SK-N-SH treated with all-trans-retinoic acid at 6 μM for 48 hours (cell line): ENCODE results near the gene INPP5J.

Source experiments
- ATAC-seq: fragments of 200-7000 bp; cut with Tn5 transposase; 3 replicates; pipeline ENCODE4 v1.9.1; 2020; ENCODE audit warnings: mild to moderate bottlenecking, moderate library complexity
- ARNTL ChIP-seq: fragments of 450-650 bp; formaldehyde crosslinking; IDR thresholded peaks from 2 replicates; pipeline ENCODE4 v1.5.0; 2020; ENCODE audit warnings: low read depth, mild to moderate bottlenecking, moderate library complexity, borderline replicate concordance
- BACH2 ChIP-seq: fragments of 250-450 bp; sonication (Bioruptor Pico); IDR thresholded peaks from 2 replicates; pipeline ENCODE4 v1.9.0; 2021; ENCODE audit warnings: mild to moderate bottlenecking, borderline replicate concordance
- CSDC2 ChIP-seq: fragments of 250-450 bp; sonication (Bioruptor Pico); IDR thresholded peaks from 2 replicates; pipeline ENCODE4 v1.5.0; 2020; ENCODE audit warnings: mild to moderate bottlenecking, moderate library complexity
- ESRRG ChIP-seq: fragments of 250-450 bp; sonication (Bioruptor Pico); IDR thresholded peaks from 2 replicates; pipeline ENCODE4 v1.6.1; 2021; ENCODE audit warnings: mild to moderate bottlenecking
- GLIS3 ChIP-seq: fragments of 250-450 bp; sonication (Bioruptor Pico); IDR thresholded peaks from 2 replicates; pipeline ENCODE4 v1.5.0; 2020; ENCODE audit warnings: mild to moderate bottlenecking, moderate library complexity
- PPARA ChIP-seq: fragments of 250-450 bp; sonication (Bioruptor Pico); IDR thresholded peaks from 2 replicates; pipeline ENCODE4 v1.5.0; 2020; ENCODE audit warnings: mild to moderate bottlenecking, borderline replicate concordance
- RARB ChIP-seq: fragments of 250-450 bp; sonication (Bioruptor Pico); IDR thresholded peaks from 2 replicates; pipeline ENCODE4 v1.8.0; 2021; ENCODE audit warnings: mild to moderate bottlenecking, moderate library complexity
- SNAI2 ChIP-seq: fragments of 250-450 bp; sonication (Bioruptor Pico); IDR thresholded peaks from 2 replicates; pipeline ENCODE4 v1.5.0; 2020; ENCODE audit warnings: mild to moderate bottlenecking, moderate library complexity
- TCF4 ChIP-seq: fragments of 250-450 bp; sonication (Bioruptor Pico); IDR thresholded peaks from 2 replicates; pipeline ENCODE4 v1.8.0; 2021; ENCODE audit warnings: mild to moderate bottlenecking, moderate library complexity, borderline replicate concordance
- TOX ChIP-seq: fragments of 250-450 bp; sonication (Bioruptor Pico); IDR thresholded peaks from 2 replicates; pipeline ENCODE4 v1.8.0; 2021; ENCODE audit warnings: mild to moderate bottlenecking, moderate library complexity, borderline replicate concordance
- ZC3H10 ChIP-seq: fragments of 250-450 bp; sonication (Bioruptor Pico); IDR thresholded peaks from 2 replicates; pipeline ENCODE4 v1.5.1; 2021; ENCODE audit warnings: mild to moderate bottlenecking, moderate library complexity
- ZFP3 ChIP-seq: fragments of 250-450 bp; sonication (Bioruptor Pico); IDR thresholded peaks from 2 replicates; pipeline ENCODE4 v1.5.0; 2020; ENCODE audit warnings: mild to moderate bottlenecking, moderate library complexity
- ZFP30 ChIP-seq: fragments of 450-650 bp; formaldehyde crosslinking; IDR thresholded peaks from 2 replicates; pipeline ENCODE4 v1.5.0; 2022; ENCODE audit warnings: mild to moderate bottlenecking, moderate library complexity
- ZNF565 ChIP-seq: fragments of 450-650 bp; formaldehyde crosslinking; conservative IDR thresholded peaks from 2 replicates; pipeline ENCODE4 v1.5.0; 2020; ENCODE audit warnings: low read depth, mild to moderate bottlenecking, moderate library complexity
- ZNF70 ChIP-seq: fragments of 450-650 bp; formaldehyde crosslinking; IDR thresholded peaks from 2 replicates; pipeline ENCODE4 v1.5.0; 2020; ENCODE audit warnings: mild to moderate bottlenecking, moderate library complexity
- ZNF8 ChIP-seq: fragments of 450-650 bp; formaldehyde crosslinking; IDR thresholded peaks from 2 replicates; pipeline ENCODE4 v1.5.0; 2020; ENCODE audit warnings: mild to moderate bottlenecking, moderate library complexity
- TF ChIP-seq, protein P1 (sequence below): fragments of 250-450 bp; sonication (Bioruptor Pico); IDR thresholded peaks from 2 replicates; pipeline ENCODE4 v1.5.0; 2020; ENCODE audit warnings: mild to moderate bottlenecking, moderate library complexity
- TF ChIP-seq, protein P2 (sequence below): fragments of 250-450 bp; sonication (Bioruptor Pico); IDR thresholded peaks from 2 replicates; pipeline ENCODE4 v1.8.0; 2020; ENCODE audit warnings: mild to moderate bottlenecking, moderate library complexity, borderline replicate concordance
- TF ChIP-seq, protein P3 (sequence below): fragments of 250-450 bp; sonication (Bioruptor Pico); IDR thresholded peaks from 2 replicates; pipeline ENCODE4 v1.5.1; 2021; ENCODE audit warnings: mild to moderate bottlenecking, moderate library complexity
- TF ChIP-seq, protein P4 (sequence below): fragments of 250-450 bp; sonication (Bioruptor Pico); IDR thresholded peaks from 2 replicates; pipeline ENCODE4 v1.8.0; 2021; ENCODE audit warnings: low read depth, mild to moderate bottlenecking, moderate library complexity, borderline replicate concordance

The INPP5J gene

DNA sequence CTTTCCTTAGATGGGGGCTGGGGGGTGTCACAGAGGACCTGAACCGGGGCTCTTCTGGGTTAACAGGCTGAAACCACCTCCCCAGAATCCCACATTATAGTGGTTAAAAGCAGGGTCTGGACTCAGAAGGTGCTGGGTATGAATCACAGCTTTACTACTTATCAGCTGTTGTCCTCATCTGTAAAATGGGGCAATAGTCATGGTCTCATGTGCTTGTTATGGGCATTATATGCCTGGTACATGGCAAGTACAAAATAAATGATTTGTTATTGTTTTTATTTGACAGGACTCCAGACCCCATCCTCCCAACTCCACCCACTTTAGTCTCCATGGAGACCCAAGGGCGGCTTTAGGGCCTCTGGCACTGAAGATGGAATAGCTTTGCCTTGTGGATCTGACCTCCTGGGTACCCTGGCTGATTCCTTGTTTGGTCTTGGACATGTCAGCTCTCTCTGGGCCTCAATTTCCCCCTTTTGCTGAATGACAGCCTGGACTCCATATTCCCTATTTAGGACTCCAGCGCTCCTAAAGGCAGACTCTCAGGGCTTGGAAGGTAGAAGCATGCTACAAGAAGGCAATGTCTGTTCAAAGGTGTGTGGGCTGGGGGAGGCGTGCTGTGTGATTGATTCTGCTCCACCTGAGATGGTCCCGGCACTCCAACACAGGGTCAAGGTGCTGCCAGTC lies 42.5 kb upstream of the INPP5J start (continued):
- TF ChIP-seq, protein P1, sequence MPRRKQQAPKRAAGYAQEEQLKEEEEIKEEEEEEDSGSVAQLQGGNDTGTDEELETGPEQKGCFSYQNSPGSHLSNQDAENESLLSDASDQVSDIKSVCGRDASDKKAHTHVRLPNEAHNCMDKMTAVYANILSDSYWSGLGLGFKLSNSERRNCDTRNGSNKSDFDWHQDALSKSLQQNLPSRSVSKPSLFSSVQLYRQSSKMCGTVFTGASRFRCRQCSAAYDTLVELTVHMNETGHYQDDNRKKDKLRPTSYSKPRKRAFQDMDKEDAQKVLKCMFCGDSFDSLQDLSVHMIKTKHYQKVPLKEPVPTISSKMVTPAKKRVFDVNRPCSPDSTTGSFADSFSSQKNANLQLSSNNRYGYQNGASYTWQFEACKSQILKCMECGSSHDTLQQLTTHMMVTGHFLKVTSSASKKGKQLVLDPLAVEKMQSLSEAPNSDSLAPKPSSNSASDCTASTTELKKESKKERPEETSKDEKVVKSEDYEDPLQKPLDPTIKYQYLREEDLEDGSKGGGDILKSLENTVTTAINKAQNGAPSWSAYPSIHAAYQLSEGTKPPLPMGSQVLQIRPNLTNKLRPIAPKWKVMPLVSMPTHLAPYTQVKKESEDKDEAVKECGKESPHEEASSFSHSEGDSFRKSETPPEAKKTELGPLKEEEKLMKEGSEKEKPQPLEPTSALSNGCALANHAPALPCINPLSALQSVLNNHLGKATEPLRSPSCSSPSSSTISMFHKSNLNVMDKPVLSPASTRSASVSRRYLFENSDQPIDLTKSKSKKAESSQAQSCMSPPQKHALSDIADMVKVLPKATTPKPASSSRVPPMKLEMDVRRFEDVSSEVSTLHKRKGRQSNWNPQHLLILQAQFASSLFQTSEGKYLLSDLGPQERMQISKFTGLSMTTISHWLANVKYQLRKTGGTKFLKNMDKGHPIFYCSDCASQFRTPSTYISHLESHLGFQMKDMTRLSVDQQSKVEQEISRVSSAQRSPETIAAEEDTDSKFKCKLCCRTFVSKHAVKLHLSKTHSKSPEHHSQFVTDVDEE (CRISPR knock-in tag) = no peak
- TF ChIP-seq ZNF70 (CRISPR knock-in tag) (no peak), BACH2 (CRISPR knock-in tag) (no peak), PPARA (CRISPR knock-in tag) (no peak)

DNA sequence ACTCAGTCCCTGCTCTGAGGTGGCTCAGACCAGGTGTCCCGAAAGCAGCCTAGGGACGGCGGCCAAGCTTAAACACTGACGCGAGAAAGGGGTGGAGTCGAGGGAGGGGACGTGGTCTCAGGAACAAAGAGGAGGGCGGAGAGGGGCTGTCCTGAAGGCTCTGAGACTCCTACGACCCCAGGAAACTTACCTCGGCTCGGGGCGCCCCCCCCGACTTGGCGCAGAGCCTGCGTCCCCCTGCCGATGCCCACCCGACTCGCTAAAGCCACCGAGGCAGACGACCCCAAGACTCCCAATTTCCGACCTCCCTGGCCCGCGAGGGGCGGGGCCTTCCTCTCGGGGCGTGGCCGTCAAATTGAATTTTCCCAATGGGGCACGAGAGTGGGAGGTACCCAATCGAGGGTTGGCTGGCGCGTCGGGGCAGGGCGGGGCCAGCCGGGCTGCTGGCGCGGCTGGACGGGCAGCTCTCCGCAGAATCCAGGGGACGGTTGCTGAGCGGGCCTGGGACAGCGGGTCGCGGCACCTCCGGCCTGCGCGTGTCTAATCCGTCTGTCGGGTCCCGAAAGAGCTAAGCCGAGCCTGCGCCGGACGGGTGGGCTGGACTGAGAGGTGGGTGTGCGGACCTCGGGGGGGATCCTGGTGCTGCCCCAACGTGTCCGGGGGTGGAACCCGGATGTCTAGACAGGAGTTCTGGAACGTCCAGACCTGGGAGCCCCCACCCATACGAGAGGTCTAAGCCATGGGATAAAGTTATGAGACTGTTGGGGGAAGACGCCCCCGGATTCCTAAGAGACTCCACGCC lies 41.7 kb upstream of the INPP5J start, which contains the start of gene SMTN:
TSS of gene SMTN (plus strand) at position 471 of the 802 bp plus-strand sequence. CDS start 1,941 bp downstream, outside the sequence.
- TF ChIP-seq PPARA (CRISPR knock-in tag) = no peak
- TF ChIP-seq, protein P2, sequence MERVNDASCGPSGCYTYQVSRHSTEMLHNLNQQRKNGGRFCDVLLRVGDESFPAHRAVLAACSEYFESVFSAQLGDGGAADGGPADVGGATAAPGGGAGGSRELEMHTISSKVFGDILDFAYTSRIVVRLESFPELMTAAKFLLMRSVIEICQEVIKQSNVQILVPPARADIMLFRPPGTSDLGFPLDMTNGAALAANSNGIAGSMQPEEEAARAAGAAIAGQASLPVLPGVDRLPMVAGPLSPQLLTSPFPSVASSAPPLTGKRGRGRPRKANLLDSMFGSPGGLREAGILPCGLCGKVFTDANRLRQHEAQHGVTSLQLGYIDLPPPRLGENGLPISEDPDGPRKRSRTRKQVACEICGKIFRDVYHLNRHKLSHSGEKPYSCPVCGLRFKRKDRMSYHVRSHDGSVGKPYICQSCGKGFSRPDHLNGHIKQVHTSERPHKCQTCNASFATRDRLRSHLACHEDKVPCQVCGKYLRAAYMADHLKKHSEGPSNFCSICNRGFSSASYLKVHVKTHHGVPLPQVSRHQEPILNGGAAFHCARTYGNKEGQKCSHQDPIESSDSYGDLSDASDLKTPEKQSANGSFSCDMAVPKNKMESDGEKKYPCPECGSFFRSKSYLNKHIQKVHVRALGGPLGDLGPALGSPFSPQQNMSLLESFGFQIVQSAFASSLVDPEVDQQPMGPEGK (CRISPR knock-in tag) = no peak
- no peak for TF ChIP-seq SNAI2 (CRISPR knock-in tag)
- no peak for TF ChIP-seq TCF4 (CRISPR knock-in tag)
- TF ChIP-seq, protein P1 (CRISPR knock-in tag) = no peak
- no peak for TF ChIP-seq TOX (CRISPR knock-in tag)
- TF ChIP-seq CSDC2 (CRISPR knock-in tag) = no peak
- no peak for TF ChIP-seq ZC3H10
- no peak for TF ChIP-seq ZFP3 (CRISPR knock-in tag)
- no peak for TF ChIP-seq ZNF70 (CRISPR knock-in tag)
- TF ChIP-seq, protein P3, sequence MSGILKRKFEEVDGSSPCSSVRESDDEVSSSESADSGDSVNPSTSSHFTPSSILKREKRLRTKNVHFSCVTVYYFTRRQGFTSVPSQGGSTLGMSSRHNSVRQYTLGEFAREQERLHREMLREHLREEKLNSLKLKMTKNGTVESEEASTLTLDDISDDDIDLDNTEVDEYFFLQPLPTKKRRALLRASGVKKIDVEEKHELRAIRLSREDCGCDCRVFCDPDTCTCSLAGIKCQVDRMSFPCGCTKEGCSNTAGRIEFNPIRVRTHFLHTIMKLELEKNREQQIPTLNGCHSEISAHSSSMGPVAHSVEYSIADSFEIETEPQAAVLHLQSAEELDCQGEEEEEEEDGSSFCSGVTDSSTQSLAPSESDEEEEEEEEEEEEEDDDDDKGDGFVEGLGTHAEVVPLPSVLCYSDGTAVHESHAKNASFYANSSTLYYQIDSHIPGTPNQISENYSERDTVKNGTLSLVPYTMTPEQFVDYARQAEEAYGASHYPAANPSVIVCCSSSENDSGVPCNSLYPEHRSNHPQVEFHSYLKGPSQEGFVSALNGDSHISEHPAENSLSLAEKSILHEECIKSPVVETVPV (CRISPR knock-in tag) = no peak
- no peak for TF ChIP-seq ESRRG (CRISPR knock-in tag)
- no peak for TF ChIP-seq ARNTL
- no peak for TF ChIP-seq BACH2 (CRISPR knock-in tag)
- TF ChIP-seq, protein P4, sequence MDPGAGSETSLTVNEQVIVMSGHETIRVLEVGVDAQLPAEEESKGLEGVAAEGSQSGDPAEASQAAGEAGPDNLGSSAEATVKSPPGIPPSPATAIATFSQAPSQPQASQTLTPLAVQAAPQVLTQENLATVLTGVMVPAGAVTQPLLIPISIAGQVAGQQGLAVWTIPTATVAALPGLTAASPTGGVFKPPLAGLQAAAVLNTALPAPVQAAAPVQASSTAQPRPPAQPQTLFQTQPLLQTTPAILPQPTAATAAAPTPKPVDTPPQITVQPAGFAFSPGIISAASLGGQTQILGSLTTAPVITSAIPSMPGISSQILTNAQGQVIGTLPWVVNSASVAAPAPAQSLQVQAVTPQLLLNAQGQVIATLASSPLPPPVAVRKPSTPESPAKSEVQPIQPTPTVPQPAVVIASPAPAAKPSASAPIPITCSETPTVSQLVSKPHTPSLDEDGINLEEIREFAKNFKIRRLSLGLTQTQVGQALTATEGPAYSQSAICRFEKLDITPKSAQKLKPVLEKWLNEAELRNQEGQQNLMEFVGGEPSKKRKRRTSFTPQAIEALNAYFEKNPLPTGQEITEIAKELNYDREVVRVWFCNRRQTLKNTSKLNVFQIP = no peak
- no peak for TF ChIP-seq GLIS3 (CRISPR knock-in tag)
- no peak for TF ChIP-seq ZNF8
- TF ChIP-seq ZNF565 (CRISPR knock-in tag) = no peak
- no peak for TF ChIP-seq RARB (CRISPR knock-in tag)
- no peak for TF ChIP-seq ZFP30 (CRISPR knock-in tag)
- peak; percentile 84 for ATAC-seq
